ENCODE data around the gene TGM2.

Gene TGM2

DNA sequence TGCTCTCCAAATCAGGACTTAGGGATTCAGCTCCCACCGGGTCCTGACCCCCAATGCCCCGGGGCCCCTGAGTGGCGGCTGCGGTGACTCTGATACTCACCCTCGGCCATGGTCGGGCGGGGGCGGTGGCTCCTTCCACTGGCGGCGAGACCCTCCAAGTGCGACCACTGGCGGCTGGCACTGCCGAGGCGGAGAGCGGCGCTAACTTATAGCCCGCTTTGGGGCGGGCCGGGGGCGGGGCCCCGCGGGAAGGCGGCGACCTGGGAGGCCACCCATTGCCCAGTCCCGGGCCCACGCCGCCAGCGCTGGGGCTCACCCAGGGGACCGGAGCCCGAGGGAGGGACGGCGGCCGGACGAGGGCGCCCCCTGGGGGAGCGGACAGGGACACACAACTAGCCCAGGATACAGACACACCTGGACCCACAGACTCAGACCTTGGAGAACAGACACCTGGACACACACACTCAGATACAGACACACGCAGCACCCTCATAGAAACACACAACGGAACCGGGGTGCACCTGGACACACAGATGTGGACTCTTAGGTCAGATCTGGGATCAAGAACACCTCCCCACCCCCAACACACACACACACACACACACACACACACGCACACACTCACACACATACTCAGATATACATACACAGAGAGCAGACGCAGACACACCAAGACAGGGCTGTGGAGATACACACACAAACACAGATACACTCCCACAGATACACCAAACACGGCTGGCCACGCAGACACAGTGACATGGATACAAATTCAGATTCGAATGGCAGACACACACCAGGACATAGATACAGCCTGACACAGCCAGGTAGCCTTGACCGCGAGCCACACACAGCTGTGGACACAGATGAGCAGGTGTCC, at the start of gene TGM2:
Gene TGM2 (minus strand): TSS at position 182 of the 877 bp plus-strand sequence. CDS start 72 bp downstream, at position 110.
- peak; percentile 63 for DNase-seq

DNA sequence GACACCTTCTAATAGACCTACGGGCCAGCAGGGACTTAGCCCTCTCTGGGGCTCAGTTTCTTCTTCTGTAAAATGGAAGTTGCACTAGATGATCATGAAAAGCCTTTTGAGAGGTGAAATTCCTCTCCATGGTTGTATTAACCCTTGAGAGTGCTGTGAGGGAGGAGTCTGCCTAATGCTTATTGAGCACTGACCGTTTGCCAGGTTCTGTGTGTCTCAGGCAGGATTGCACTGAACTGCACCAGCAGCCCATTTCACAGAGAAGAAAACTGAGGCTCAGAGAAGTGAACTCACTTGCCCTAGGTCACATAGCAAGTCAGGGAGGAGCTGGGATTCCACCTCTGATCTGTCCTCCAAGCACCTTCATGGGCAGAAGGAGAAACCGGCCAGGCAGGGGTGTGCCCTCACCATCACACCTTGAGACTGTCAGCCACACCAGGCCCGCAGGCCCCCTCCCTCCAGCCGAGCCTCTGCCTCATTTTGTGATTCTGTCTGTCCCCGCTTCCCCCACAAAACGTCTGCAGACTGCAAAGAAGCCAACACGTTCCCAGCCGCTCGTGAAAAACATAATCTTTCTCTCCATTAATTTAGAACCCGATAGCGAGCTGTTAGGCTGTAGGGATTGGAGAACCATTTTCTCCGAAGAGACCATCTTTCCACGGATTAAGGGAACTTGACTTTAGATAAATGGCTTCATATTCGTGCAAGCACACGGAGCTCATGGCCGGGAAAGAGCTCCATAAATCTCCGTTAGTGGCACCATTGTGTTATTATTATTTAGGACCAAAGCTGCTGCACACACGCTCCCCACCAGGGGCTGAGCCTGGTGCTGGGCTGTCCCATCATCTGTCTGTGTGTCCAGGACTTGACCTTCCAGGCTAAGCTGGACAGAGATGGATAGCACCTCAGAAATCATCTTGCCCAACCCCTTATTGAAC, 49.5 kb upstream of the TGM2 start:
- DNase-seq: no peak

DNA sequence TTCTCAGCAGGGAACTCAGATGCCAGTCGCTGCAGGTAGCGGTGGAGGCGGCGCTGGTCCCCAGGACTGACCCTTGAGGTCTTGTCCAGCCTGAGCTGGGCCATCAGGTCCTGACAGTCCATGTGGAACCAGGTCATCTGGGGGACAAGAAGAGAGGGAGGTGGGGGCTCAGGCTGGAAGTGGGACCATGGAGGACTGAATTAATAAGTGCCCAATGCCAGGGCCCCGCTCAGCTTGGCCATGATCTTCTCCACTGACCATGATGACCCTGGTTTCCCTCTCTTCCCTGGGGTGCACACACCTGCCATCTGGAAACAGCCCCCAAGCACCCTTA, 48.5 kb upstream of the TGM2 start:
- no peak for DNase-seq

DNA sequence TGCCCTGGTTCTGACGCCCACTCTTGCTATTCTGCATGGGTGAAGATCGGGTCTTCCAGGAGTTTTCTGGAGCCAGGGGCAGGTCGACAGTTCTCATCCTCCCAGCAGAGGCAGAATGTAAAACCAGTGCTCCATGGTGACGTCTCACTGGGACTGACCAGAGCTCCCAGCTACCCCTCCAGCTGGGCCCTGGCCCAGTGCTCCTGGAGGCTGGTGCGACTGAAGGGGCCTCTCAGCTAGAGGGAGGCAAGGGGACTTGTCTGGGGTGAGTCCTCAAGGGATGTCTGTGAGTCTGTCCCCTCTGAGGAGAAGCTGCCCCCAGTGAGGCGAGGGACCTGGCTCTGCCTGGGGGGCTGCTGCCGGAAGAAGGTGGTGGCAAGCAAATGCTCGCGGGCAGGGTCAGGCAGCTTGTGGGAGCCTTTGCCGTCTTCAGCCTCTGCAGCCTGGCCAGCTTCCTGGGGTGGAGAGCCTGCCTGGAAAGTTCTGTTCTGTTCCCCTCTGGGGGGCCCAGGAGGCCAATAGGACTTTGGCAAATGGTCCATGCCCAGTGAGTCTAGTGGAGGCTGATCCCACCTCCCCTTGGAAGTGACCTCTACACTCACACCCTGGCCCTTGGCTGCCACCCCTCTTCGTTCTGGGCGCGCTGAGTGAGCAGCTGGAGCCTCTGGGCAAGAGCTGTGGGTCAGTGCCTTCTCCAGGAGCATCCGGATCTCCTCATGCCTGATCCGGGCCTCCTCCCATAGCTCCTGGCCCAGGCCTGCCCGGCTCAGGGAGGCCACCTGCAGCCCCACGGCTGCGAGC, 47.9 kb upstream of the TGM2 start:
- DNase-seq: no peak

DNA sequence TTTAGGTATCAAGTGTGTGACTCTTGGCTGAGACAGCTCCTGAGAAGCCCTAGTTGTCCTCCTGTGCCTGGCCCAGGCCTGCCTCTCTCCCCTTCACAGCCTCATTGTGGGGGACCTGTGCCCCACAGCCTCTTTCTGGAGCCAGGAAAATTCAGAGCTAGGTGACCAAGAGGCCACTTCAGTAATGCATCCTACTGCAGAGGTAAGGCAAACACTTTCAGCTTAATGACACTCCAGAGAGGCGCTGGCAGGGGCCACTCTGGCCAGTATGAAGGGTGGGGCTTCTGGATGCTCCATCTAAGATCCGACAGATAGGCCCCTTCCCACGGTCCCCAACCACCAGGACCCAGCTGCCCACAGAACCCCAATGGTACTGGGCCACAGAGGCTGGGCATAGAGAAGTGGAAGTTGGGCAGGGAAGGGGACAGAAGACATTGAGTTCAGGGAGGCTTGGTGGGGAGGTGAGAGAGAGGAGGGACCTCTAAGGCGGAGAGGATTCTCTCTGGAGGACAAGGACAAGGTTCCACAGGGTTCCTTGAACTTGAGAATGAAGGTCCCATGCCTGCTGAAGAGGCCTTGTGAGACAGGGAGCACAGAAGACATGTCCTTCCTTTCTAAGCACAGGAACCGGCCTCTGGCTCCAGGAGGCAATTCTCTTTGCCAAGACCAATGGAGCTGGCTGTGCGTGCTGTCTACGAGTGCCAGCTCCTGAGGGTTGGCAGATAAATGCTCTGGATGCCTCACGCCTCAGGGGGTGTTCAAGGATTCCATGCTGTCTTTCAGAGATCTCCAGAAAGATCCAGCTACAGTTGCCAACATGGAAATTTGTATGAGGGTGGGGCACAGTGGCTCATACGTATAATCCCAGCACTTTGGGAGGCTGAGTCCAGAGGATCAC, 46.4 kb upstream of the TGM2 start:
- peak; percentile 46 for DNase-seq

DNA sequence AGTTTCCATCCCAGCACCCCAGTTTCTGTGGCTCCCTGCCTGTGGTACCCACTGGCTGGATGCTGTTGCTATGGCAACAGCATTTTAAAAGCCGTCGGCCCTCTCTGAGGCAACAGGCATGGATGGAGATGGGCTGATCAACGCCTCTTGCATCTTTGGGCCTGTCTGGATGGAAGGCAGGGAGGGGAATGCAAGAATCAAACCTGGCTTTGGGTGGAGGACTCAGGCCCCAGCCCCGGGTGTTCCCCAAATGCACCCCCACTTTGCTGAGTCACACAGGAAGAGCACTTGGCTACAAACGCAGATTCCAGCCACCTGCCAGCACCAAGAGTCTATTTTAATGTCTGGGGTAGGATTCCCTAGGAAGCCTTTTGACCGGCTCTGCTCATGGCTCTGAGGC, 45.7 kb upstream of the TGM2 start:
- DNase-seq: no peak

DNA sequence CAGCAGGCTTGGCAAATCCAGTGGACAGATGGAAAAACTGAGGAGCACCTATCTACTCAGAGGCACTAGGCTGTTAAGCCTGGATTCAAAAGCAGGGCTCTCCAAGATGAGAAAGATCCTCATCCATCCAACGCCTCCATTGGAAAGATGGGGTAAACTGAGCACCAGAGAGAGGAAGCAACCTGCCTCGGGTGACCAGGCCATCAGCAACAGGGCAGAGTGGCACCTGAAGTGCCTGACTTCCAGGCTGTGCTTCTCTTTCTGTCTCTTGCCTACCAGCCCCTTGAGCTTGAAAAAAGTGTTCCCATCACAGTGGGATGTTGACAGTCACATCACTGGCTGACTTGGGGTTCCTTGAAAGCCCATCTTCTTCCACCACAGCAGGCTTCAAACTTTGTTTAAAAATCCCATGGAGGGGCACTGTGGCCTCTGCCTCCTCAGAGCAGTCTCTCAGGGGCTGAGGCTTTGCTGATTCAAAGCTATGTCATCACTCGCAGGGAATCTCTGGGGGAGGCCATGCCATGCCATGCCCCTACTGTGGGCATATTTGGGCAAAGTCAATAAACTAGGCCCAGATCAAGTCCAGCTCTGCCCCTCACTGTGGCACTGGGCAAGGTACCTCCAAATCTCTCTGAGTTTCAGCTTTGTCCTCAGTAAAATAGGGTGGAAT, 44.8 kb upstream of the TGM2 start:
- DNase-seq: no peak

DNA sequence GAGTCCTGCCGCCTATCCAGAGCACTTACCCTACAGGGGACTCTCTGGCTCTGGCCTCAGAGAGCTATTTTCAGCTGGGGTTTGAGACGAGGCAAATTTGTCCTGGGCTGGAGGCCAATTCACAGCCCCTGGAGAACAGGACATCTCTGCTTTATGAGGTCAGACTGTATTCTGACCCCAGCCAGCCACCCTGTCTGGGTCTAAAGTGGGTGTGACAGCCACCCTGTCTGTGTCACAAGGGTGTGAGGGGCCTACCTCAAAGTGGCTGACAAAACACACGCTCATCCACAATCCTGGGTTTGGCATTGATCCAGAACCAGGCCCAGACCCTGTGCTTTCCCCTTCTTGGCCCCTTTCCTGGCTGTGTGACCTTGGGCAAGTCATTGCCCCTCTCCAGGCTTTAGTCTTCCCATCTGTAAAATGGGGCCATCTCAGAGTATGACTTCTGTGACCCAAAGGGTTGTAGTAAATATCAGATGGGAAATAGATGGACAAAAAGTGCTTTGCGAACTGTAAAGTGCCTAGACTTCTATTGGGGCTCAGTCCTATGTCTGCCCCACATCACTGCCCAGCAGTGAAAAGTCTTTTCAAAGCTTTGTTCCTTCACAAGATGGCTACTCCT, 44.1 kb upstream of the TGM2 start:
- DNase-seq: peak; percentile 46

DNA sequence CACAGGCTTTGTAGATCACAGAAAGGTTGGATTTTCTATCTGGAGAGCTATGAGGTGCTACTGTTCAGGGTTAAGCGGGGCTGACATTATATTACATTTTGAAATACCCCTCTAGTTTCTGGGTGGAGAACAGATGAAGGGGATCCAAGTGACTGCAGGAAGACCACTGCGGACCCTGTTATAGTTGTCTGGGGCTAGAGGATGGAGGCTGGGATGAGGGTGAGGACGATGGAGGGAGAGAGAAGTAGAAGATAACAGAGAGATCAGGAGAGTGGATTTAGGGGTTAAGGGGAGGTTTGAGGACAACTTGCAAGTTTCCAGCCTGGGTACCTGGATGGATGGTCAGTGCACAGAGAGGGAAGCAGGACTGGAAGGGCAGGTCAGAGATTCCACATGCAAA, 43.5 kb upstream of the TGM2 start:
- no peak for DNase-seq

DNA sequence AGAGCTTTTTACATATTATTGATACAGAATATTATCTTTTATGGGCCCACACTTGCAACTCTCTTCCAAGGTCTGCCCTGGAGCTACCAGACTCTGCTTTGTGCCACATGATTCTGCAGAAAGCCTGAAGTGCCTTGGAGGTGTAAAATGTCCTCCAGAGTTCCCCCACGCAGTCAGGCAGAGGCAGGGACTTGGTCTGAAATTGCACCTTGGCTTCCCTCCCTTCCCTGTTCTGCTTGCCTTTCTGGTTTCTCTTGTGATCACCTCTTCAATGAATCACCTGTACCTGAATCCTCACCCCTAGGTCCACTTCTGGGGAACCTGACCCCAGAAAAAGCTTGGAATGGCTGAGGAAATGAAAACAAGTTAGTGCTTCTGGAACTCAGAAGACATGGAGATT, 43.0 kb upstream of the TGM2 start:
- DNase-seq: no peak

DNA sequence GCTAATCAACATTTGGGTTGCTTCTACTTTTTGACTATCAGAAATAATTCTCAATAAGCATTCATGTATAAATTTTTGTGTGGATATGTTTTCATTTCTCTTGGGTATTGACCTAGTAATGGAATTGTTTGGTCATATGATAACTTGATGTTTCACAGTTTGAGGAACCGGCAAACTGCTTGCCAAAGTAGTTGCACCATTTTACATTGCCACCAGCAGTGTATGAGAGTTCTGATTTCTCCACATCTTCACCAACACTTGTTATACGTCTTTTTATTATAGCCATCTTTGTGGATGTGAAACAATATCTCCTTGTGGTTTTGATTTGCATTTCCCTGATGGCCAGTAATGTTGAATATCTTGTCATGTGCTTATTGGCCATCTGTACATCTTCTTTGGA, 42.6 kb upstream of the TGM2 start:
- DNase-seq: no peak

DNA sequence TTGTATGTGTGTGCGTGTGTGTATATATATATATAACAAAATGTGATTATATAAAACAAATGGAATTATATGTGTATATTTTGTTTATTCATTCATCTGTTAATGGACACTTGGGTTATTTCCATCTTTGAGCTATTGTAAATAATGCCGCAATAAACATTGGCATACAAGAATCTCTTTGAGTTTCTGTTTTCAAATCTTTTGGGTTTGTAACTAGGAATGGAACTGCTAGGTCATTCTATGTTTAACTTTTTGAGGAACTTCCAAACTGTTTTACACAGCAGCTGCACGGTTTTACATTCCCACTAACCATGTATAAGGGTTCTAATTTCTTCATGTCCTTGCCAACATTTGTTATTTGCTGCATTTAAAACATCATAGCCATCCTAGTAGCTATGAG, 39.9 kb upstream of the TGM2 start:
- no peak for DNase-seq

DNA sequence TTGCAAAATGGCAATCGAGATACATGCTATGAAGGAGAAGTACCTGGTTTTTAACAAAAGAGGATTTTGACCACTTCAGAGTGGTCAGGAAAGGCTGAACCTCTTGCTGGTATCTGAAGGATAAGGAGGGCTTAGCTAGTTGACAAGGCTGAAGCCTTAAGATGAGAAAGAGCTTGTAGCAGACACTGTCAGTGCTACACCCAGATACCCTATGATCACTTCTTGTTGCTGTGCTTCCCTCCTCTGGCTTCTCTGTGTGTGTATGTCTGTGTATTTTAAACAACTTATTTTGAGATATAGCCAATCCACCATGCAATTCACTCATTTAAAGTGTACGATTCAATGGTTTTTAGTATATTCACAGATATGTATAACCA, 38.9 kb upstream of the TGM2 start:
- no peak for DNase-seq

DNA sequence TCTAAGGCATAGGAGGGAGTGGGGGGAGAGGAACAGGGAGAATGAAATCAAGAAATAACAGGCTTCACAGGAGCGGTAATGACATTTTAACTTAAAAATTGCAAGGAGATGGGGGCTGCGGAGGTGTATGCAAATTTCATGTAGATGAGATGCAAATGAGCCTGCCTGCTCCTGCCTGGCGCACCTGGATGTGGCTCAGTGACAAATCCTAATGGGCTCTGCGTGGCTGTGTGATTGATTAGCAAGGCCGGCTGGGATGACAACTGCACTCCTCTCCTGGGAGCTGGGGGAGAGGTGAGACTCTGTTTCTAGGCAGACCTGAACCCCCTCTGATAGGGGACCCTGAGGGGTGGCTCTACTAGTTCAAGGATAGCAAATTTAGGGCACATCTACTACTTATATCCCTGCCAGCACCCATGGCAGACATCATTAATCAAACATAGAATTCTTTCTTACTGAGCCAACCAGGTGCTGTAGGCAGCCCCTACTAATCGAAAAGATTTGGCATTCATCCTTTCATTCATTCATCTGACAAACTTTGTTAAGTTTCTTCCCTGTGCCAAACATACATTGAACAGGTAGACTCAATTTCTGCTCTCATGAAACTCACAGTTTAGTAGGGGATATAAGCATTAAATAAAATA, 38.4 kb upstream of the TGM2 start:
- no peak for DNase-seq

DNA sequence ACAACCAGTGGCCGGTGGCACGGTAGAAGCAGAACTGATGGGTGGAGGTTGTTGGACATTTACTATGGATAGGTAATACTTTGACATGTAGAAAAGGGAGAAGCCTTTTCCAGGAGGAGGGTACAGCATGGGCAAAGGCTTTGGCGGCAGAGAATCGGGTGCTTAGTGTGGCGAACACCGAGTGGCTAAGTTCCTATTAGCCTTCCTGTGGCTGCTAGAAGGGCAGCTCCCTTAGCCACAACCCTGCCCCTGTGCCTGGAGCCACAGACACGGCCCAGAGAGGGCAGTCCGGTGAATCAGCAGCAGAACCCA, 37.9 kb upstream of the TGM2 start:
- DNase-seq: no peak

DNA sequence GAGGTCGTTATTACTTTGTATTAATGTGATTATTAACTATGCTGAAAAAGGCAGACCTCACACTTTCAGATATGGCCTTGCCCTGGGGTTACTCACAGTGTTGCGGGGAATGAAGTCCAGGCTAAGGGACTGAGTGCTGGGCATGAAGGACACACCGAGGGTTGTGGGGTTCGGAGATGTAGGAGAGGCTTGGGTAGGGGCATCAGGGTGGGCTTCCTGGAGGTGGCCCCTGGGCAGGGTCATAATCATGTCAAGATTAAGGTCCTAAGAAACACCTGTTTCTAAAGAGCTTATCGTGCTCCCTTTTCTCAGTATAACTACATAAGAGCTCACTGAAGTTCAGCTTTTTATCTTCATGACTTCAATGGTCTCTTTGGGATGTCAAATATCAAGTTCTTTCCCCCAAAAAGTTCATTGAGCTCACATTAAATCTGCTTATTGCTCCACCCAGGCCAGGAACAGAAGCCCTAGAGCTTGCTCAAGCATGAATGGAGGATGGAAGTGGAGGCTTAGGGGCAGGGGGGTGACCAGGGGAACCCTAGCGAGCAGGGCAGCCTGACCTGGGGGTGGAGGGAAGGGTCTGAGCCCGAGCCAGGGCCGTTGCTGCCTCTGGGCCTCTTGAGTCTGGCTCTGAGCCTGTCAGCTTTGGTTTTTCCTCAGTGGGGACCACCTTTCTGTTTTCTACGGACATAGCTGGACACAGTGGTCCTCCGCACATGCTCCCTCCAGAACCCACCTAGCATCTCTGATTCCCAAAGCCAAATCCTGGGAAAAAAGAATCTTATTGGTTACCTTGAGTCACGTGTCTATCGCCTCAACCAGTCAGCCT, 37.3 kb upstream of the TGM2 start:
- DNase-seq: no peak

DNA sequence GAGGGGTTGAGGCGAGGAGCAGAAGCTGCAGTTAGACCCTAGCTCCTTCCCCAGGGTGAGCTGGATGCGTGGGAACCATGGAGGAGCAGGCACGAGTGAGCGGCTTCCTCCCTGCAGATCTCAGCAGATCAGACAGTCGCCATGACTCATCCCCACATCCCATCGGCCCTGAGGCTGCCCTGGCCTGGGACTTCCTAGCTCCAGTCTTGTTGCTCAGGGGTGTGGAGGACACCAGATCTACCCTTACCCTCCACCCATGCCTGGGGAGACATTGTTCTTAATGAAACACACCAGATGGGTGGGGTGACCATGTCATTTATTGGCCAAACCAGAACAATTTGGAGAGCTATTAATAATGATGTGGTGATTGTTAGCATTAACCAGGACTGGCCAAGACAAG, 36.3 kb upstream of the TGM2 start:
- no peak for DNase-seq

DNA sequence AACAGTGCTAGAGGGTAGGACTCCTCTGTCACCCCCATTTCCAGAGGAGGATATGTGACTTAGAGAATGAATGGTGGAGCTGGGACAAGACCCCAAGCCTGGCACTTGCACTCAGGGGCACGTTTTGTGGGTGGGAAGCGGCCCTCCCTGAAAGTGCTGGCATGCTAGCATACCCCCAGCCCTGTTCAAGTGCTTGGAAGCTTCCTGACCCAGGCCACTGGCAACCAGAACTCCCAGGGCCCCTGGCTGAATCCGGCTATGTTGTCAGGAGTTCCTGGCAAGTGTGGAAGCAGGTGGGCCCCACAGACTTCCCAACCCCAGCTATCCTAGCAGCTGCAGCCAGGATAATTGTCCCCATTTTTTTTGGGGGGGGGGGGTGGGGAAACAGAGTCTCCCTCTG, 35.6 kb upstream of the TGM2 start:
- DNase-seq: no peak

DNA sequence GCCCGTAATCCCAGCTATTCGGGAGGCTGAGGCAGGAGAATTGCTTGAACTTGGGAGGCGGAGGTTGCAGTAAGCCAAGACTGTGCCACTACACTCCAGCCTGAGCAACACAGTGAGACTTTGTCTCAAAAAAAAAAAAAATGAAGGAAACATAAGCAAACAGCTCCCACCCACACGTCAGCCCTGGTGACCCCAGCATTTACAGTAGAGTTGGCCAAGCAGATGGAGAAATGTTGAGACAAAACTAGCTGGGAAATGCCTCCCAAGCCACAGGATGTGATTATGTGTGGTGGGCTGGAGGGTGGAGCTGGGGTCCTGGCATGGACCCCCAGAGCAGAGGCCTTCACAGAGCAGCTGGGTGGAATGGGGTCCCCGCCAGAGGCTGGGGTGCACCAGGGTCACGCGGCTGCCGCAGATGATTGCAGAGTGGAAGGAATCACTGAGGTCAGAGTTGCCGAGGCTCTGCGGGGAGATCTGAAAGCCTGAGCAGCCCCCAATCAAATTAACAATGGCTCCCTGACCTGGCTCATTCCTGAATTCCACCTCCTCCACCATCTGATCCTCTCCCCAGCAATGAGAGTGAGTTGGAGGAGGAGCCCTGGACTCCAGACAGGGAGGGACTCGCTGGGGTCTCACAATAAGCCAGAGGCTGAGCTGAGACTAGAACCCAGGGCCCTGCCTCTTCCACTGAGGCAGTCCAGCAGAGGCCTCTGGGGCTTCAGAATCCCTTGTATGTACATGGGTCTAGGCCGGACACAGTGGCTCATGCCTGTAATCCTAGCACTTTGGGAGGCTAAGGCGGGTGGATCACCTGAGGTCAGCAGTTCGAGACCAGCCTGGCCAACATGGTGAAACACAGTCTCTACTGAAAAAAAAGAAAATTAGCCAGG, 34.7 kb upstream of the TGM2 start:
- no peak for DNase-seq
